Measurements from ENCODE around the gene TEX2.
A peak's percentile ranks its signal among the peaks of the same experiment; 100 is the strongest.

Gene TEX2

DNA sequence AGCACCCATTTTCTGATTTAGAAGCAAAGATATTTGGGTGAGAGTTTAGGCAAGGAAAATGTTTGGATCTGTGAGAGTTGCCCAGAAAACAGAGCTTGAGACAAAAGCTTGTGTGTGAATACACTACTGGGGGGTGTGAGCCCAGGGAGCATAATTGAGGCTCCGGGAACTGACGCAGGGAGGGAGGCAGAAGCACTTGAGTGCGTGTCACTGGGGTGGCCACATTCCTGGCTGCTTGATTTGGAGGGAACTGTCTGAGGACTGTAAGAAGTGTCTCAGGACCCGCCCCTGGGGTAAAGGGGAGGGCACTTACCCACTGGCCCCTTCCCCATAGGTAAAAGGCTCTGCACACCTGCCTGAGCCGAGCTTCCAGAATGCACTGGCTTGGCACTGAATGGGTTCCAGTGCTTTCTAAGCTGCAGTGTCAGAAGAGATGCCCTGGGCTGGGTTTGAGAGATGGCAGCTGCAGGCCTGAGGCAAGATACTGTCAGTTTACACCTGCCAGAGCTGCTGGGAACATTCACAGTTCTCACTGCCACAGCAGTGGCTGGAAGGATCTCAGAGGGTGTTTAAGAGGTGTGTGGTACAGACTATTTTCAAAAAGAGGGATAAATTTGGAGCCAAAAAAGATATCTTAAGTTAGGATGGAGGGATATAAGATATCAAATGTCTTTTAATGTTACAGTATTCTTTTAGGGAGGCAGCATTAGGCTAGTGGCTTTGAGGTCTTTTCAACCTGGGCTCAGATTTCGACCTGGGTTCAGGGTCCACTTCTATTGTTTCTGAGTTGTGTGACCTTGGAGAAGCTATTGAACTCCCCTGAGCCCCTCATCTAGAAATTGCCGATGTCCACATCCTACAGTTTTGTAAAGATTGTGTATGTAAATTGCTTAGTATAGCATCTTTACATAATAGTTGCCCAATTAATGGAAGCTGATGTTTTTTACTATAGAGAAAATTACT lies 6.9 kb upstream of the TEX2 start:
- no peak overlapping the region for H3K9ac ChIP-seq (ENCODE audit: low read length)
- no peak for TF ChIP-seq EZH2phosphoT487 (IDR thresholded peaks at IDR 0.05; ENCODE audit: low read depth)
- TF ChIP-seq, protein P1, sequence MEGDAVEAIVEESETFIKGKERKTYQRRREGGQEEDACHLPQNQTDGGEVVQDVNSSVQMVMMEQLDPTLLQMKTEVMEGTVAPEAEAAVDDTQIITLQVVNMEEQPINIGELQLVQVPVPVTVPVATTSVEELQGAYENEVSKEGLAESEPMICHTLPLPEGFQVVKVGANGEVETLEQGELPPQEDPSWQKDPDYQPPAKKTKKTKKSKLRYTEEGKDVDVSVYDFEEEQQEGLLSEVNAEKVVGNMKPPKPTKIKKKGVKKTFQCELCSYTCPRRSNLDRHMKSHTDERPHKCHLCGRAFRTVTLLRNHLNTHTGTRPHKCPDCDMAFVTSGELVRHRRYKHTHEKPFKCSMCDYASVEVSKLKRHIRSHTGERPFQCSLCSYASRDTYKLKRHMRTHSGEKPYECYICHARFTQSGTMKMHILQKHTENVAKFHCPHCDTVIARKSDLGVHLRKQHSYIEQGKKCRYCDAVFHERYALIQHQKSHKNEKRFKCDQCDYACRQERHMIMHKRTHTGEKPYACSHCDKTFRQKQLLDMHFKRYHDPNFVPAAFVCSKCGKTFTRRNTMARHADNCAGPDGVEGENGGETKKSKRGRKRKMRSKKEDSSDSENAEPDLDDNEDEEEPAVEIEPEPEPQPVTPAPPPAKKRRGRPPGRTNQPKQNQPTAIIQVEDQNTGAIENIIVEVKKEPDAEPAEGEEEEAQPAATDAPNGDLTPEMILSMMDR (IDR thresholded peaks at IDR 0.05; ENCODE audit: low read depth, low read length) = no peak
- H3K4me2 ChIP-seq (ENCODE audit: low read length) = no peak overlapping the region
- H3K4me3 ChIP-seq (ENCODE audit: low read length) = no peak overlapping the region
- H3K4me1 ChIP-seq (ENCODE audit: low read length) = peaks cover 4% of the 10 kb centered on the region
- no peak overlapping the region for H2AFZ ChIP-seq (ENCODE audit: low read depth, low read length)
- no peaks in the 10 kb centered on the region for H3K79me2 ChIP-seq (ENCODE audit: low read length)
- H3K27me3 ChIP-seq (ENCODE audit: low read depth, low read length) = peaks cover 24% of the 10 kb centered on the region
- H3K36me3 ChIP-seq (replicated peaks; ENCODE audit: low read depth, low read length) = no peaks in the 10 kb centered on the region
- H4K20me1 ChIP-seq (ENCODE audit: insufficient read depth, low read length) = no peaks in the 10 kb centered on the region
- no peak overlapping the region for H3K27ac ChIP-seq (ENCODE audit: low read length)
- H3K9me3 ChIP-seq (ENCODE audit: insufficient read depth, low read length) = no peaks in the 10 kb centered on the region

DNA sequence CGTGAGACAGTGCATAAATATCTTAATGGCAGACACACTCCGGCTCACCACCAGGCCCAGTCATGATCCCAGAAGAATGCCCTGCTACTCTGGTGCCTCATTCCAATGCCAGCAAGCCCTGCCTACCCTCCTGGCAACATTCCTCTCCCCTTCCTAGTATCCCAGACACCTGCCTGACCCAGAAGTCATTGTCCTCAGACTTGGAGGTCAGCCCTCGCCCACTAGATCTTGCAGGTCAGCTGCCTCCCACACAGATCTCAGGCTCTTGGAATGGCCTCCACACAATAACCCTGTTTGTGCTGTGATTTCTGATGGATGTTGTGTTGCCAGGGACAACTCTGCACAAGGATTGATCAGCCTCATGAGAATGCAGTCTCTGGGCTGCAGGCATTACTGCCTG lies 1.8 kb upstream of the TEX2 start:
- H3K4me1 ChIP-seq (ENCODE audit: low read length) = peaks cover 19% of the 10 kb centered on the region
- TF ChIP-seq, protein P1 (IDR thresholded peaks at IDR 0.05; ENCODE audit: low read depth, low read length) = no peak
- no peak for TF ChIP-seq EZH2phosphoT487 (IDR thresholded peaks at IDR 0.05; ENCODE audit: low read depth)
- H3K9ac ChIP-seq (ENCODE audit: low read length) = no peak overlapping the region

DNA sequence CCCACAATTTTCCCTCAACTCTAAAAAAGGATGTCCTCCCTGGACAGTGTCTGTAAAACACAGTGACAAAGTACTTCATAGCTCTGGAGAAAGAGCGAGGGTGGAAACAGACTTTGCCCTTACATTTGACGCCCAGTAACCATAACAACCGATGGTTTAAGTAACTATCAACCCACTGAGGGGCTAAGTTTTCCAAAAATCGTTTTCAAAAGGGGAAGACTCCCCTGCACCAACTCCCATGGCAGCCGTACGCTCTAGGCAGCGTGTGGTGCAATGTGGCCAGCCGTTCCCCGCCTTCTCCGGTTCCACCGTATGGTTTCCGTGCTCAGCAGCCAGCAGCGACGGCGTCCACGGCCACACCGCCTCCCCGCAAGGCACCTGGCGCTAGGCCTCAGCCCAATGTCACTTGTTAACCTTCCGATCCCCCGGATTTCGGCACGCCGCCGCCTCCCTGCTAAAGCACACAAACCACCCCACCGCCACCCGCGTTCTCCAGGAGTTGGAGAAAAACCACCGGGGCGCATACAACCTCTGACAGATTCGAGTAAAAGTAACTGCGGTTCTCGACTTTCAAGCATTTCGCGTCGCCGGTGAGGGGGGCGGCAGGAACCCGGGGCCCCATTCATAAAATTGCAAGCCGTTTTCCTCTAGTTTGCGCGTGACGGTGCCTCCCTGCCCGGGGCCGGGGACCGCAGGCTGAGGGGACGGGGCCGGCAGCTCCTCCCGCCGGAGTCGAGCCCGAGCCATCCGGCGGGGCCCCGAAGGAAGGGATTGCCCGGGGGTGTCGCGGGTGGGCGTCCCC lies 661 bp downstream of the TEX2 start:
- Histone ChIP-seq H3K36me3 (replicated peaks; ENCODE audit: low read depth, low read length) (no peaks in the 10 kb centered on the region), H3K4me2 (ENCODE audit: low read length) (peak overlapping the region; percentile 87), H2AFZ (ENCODE audit: low read depth, low read length) (peak overlapping the region; percentile 55; the same call in 1 of the 2 replicates), H3K27me3 (ENCODE audit: low read depth, low read length) (peaks cover 20% of the 10 kb centered on the region), H3K79me2 (ENCODE audit: low read length) (peaks cover 35% of the 10 kb centered on the region), H3K9ac (ENCODE audit: low read length) (peak overlapping the region; percentile 78), H3K27ac (ENCODE audit: low read length) (peak overlapping the region; percentile 35; the same call in 1 of the 2 replicates), H3K9me3 (ENCODE audit: insufficient read depth, low read length) (no peaks in the 10 kb centered on the region), H3K4me1 (ENCODE audit: low read length) (peaks cover 19% of the 10 kb centered on the region), H4K20me1 (ENCODE audit: insufficient read depth, low read length) (peaks cover 2% of the 10 kb centered on the region; the same call in 1 of the 2 replicates), H3K4me3 (ENCODE audit: low read length) (peak overlapping the region; percentile 95)
- TF ChIP-seq, protein P1 (IDR thresholded peaks at IDR 0.05; ENCODE audit: low read depth, low read length) = no peak
- no peak for TF ChIP-seq EZH2phosphoT487 (IDR thresholded peaks at IDR 0.05; ENCODE audit: low read depth)

More for the DNA sequence above, 1.8 kb upstream of the TEX2 start:
- Histone ChIP-seq H3K36me3 (replicated peaks; ENCODE audit: low read depth, low read length) (no peaks in the 10 kb centered on the region), H3K4me2 (ENCODE audit: low read length) (no peak overlapping the region), H2AFZ (ENCODE audit: low read depth, low read length) (no peak overlapping the region), H3K4me3 (ENCODE audit: low read length) (no peak overlapping the region), H3K27me3 (ENCODE audit: low read depth, low read length) (peaks cover 27% of the 10 kb centered on the region), H4K20me1 (ENCODE audit: insufficient read depth, low read length) (peaks cover 2% of the 10 kb centered on the region; the same call in 1 of the 2 replicates), H3K79me2 (ENCODE audit: low read length) (peaks cover 28% of the 10 kb centered on the region), H3K27ac (ENCODE audit: low read length) (no peak overlapping the region), H3K9me3 (ENCODE audit: insufficient read depth, low read length) (no peaks in the 10 kb centered on the region)

All from OCI-LY3 (cell line).